ENCODE measurements around the gene PLAU. TPM values are rescaled to one million over a fixed set of nuclear protein-coding genes. Genes with fewer than 3 reads are reported as not detected.

Gene PLAU
- total and polyA plus RNA-seq, 10 of the 15 experiments (the other 5 are each of a cell fraction or from before 2014, with no cell fraction given), result 2.5 to 20.9 (median 11.5) TPM

- TF ChIP-seq E2F4 (IDR thresholded peaks at IDR 0.05; ENCODE audit: low read depth, low read length) (no peak), BACH1 (IDR thresholded peaks at IDR 0.05; ENCODE audit: borderline replicate concordance) (peak; percentile 14; the same call in 1 of the 2 replicates), NFIC (IDR thresholded peaks at IDR 0.05; ENCODE audit: low read depth, low read length) (peak; percentile 69; the same call in 1 of the 2 replicates), EGR1 (IDR thresholded peaks at IDR 0.05; ENCODE audit: borderline replicate concordance in 1 of 2, low read depth in 2 of 2, low read length in 2 of 2) (peak in 1 of 2 experiments; percentile 95; a peak in 2 of 3 replicates), CBX5 (IDR thresholded peaks at IDR 0.05; ENCODE audit: low read depth) (no peak), GATAD2B (conservative IDR thresholded peaks at IDR 0.05; ENCODE audit: low read depth) (peak; percentile 51), TCF12 (IDR thresholded peaks at IDR 0.05; ENCODE audit: low read depth, low read length) (0 out of 2 replicates have a peak, but pooled peaks have one; percentile 23), MEF2B (IDR thresholded peaks at IDR 0.05; ENCODE audit: partially characterized antibody, poor library complexity, severe bottlenecking) (peak; percentile 73), DPF2 (IDR thresholded peaks at IDR 0.05) (peak; percentile 48; the same call in 1 of the 2 replicates), EED (IDR thresholded peaks at IDR 0.05; ENCODE audit: low read depth) (peak; percentile 94), HDAC6 (IDR thresholded peaks at IDR 0.05; ENCODE audit: unreplicated experiment) (no peak), TAF1 (IDR thresholded peaks at IDR 0.05; ENCODE audit: borderline replicate concordance, low read depth, low read length) (0 out of 2 replicates have a peak, but pooled peaks have one; percentile 31), RUNX3 (IDR thresholded peaks at IDR 0.05; ENCODE audit: low read length) (peak; percentile 79), MTA3 (IDR thresholded peaks at IDR 0.05; ENCODE audit: borderline replicate concordance, low read length) (peak; percentile 26; the same call in 1 of the 2 replicates), NBN (IDR thresholded peaks at IDR 0.05) (peak; percentile 78), RFX5 (IDR thresholded peaks at IDR 0.05; ENCODE audit: low read depth, low read length) (no peak), IKZF1 (conservative IDR thresholded peaks at IDR 0.05) (peak; percentile 82), SIN3A (IDR thresholded peaks at IDR 0.05; ENCODE audit: low read depth, low read length) (no peak), ZNF24 (IDR thresholded peaks at IDR 0.05) (no peak), CHD2 (IDR thresholded peaks at IDR 0.05; ENCODE audit: borderline replicate concordance, low read depth, low read length) (no peak), EP300 (IDR thresholded peaks at IDR 0.05; ENCODE audit: borderline replicate concordance in 1 of 2, control insufficient read depth in 1 of 2, low read depth in 2 of 2, low read length in 2 of 2) (peak; percentile 21 to 37; a peak in 1 of 4 replicates), CREB1 (IDR thresholded peaks at IDR 0.05; ENCODE audit: low read depth) (peak; percentile 75)
- TF ChIP-seq, protein P1, sequence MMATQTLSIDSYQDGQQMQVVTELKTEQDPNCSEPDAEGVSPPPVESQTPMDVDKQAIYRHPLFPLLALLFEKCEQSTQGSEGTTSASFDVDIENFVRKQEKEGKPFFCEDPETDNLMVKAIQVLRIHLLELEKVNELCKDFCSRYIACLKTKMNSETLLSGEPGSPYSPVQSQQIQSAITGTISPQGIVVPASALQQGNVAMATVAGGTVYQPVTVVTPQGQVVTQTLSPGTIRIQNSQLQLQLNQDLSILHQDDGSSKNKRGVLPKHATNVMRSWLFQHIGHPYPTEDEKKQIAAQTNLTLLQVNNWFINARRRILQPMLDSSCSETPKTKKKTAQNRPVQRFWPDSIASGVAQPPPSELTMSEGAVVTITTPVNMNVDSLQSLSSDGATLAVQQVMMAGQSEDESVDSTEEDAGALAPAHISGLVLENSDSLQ (IDR thresholded peaks at IDR 0.05), result peak; percentile 81
- TF ChIP-seq, protein P2, sequence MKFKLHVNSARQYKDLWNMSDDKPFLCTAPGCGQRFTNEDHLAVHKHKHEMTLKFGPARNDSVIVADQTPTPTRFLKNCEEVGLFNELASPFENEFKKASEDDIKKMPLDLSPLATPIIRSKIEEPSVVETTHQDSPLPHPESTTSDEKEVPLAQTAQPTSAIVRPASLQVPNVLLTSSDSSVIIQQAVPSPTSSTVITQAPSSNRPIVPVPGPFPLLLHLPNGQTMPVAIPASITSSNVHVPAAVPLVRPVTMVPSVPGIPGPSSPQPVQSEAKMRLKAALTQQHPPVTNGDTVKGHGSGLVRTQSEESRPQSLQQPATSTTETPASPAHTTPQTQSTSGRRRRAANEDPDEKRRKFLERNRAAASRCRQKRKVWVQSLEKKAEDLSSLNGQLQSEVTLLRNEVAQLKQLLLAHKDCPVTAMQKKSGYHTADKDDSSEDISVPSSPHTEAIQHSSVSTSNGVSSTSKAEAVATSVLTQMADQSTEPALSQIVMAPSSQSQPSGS (IDR thresholded peaks at IDR 0.05; ENCODE audit: low read length), result no peak; the same call in 1 of the 2 replicates
- TF ChIP-seq, protein P3, sequence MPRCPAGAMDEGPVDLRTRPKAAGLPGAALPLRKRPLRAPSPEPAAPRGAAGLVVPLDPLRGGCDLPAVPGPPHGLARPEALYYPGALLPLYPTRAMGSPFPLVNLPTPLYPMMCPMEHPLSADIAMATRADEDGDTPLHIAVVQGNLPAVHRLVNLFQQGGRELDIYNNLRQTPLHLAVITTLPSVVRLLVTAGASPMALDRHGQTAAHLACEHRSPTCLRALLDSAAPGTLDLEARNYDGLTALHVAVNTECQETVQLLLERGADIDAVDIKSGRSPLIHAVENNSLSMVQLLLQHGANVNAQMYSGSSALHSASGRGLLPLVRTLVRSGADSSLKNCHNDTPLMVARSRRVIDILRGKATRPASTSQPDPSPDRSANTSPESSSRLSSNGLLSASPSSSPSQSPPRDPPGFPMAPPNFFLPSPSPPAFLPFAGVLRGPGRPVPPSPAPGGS (IDR thresholded peaks at IDR 0.05; ENCODE audit: borderline replicate concordance, insufficient read depth, low read depth, low read length, poor library complexity, severe bottlenecking), result peak; percentile 84
Measured at GRCh38 chr10:73908853-73909539, 1.9 kb upstream of the PLAU start (continued).

Data from GM12878 (cell line).